ENCODE data around the gene LRP3. TPM values are rescaled to one million over a fixed set of nuclear protein-coding genes. Genes with fewer than 3 reads are reported as not detected.

LRP3 gene
- total RNA-seq, 2 experiments from 2014 or later = 0.11 TPM; not detected in 1

GRCh38 chr19:33203529-33203928, 9.4 kb downstream of the LRP3 start:
- H3K27ac Mint-ChIP-seq = no peak overlapping the region
- CTCF ChIA-PET = no interaction called here
- H3K27me3 ChIP-seq (ENCODE audit: control insufficient read depth in 1 of 2, insufficient read depth in 2 of 2, low read length in 2 of 2) = no peaks in the 10 kb centered on the region
- H3K4me3 Mint-ChIP-seq = no peak overlapping the region
- H3K4me3 ChIP-seq (ENCODE audit: low read length) = no peak overlapping the region
- H3K27me3 Mint-ChIP-seq = no peaks in the 10 kb centered on the region
- TF ChIP-seq CTCF (IDR thresholded peaks at IDR 0.05) = no peak
- H3K4me1 ChIP-seq (ENCODE audit: insufficient read depth, low read length) = no peaks in the 10 kb centered on the region
- ATAC-seq (ENCODE audit: poor library complexity) (no peak), DNase-seq (no peak)
- intact Hi-C loops (cut with DNase I, micrococcal nuclease) = no loop called here
- no peaks in the 10 kb centered on the region for H3K9me3 ChIP-seq (ENCODE audit: control insufficient read depth in 1 of 2, insufficient read depth in 1 of 2, low read length in 2 of 2)
- no peaks in the 10 kb centered on the region for H3K36me3 Mint-ChIP-seq (ENCODE audit: low read depth)
- H3K27ac ChIP-seq (ENCODE audit: low read depth in 1 of 2, low read length in 2 of 2) = no peak overlapping the region
- POLR2A ChIA-PET = no interaction called here
- H3K4me1 Mint-ChIP-seq (ENCODE audit: low read depth) = no peaks in the 10 kb centered on the region
- H3K9me3 Mint-ChIP-seq = no peaks in the 10 kb centered on the region
- no peaks in the 10 kb centered on the region for H3K36me3 ChIP-seq (ENCODE audit: insufficient read depth, low read length)

GRCh38 chr19:33204136-33204973, 10.2 kb downstream of the LRP3 start:
- Mint-ChIP-seq H3K9me3 (no peaks in the 10 kb centered on the region), H3K4me3 (no peak overlapping the region), H3K36me3 (ENCODE audit: low read depth) (no peaks in the 10 kb centered on the region), H3K27me3 (no peaks in the 10 kb centered on the region), H3K4me1 (ENCODE audit: low read depth) (no peaks in the 10 kb centered on the region), H3K27ac (no peak overlapping the region)
- POLR2A ChIA-PET = no interaction called here
- no peaks in the 10 kb centered on the region for H3K36me3 ChIP-seq (ENCODE audit: insufficient read depth, low read length)
- intact Hi-C loops (cut with DNase I, micrococcal nuclease) = no loop called here
- no peaks in the 10 kb centered on the region for H3K9me3 ChIP-seq (ENCODE audit: control insufficient read depth in 1 of 2, insufficient read depth in 1 of 2, low read length in 2 of 2)
- DNase-seq (no peak), ATAC-seq (ENCODE audit: poor library complexity) (no peak)
- H3K4me1 ChIP-seq (ENCODE audit: insufficient read depth, low read length) = no peaks in the 10 kb centered on the region
- no peak overlapping the region for H3K27ac ChIP-seq (ENCODE audit: low read depth in 1 of 2, low read length in 2 of 2)
- CTCF ChIA-PET = no interaction called here
- no peak overlapping the region for H3K4me3 ChIP-seq (ENCODE audit: low read length)
- no peaks in the 10 kb centered on the region for H3K27me3 ChIP-seq (ENCODE audit: control insufficient read depth in 1 of 2, insufficient read depth in 2 of 2, low read length in 2 of 2)
- no peak for TF ChIP-seq CTCF (IDR thresholded peaks at IDR 0.05)

- ChIA-PET POLR2A (no interaction called here), CTCF (no interaction called here)
- Histone ChIP-seq H3K36me3 (ENCODE audit: insufficient read depth, low read length) (no peaks in the 10 kb centered on the region), H3K4me1 (ENCODE audit: insufficient read depth, low read length) (no peaks in the 10 kb centered on the region), H3K4me3 (ENCODE audit: low read length) (no peak overlapping the region), H3K27me3 (ENCODE audit: control insufficient read depth in 1 of 2, insufficient read depth in 2 of 2, low read length in 2 of 2) (no peaks in the 10 kb centered on the region), H3K27ac (ENCODE audit: low read depth in 1 of 2, low read length in 2 of 2) (no peak overlapping the region), H3K9me3 (ENCODE audit: control insufficient read depth in 1 of 2, insufficient read depth in 1 of 2, low read length in 2 of 2) (no peaks in the 10 kb centered on the region)
- no peak for ATAC-seq (ENCODE audit: poor library complexity)
- intact Hi-C loops (cut with DNase I, micrococcal nuclease) = no loop called here
- no peak overlapping the region for H3K27ac Mint-ChIP-seq
- TF ChIP-seq CTCF (IDR thresholded peaks at IDR 0.05) = no peak
- H3K4me1 Mint-ChIP-seq (ENCODE audit: low read depth) = no peaks in the 10 kb centered on the region
- DNase-seq = no peak
- H3K4me3 Mint-ChIP-seq = no peak overlapping the region
- H3K27me3 Mint-ChIP-seq = no peaks in the 10 kb centered on the region
- no peaks in the 10 kb centered on the region for H3K9me3 Mint-ChIP-seq
- H3K36me3 Mint-ChIP-seq (ENCODE audit: low read depth) = no peaks in the 10 kb centered on the region
Observed at GRCh38 chr19:33205110-33205509, 11.0 kb downstream of the LRP3 start.

All from CD4-positive, alpha-beta T cell (primary cell).